Measurements from ENCODE around the gene PPP2R3A.

PPP2R3A gene

GRCh38 chr3:136194409-136195257 is 229.1 kb downstream of the PPP2R3A start:
- no peak for DNase-seq (ENCODE audit: low spot score)

- DNase-seq (ENCODE audit: low spot score), result peak; percentile 85
Measured at GRCh38 chr3:136195258-136196063, 229.9 kb downstream of the PPP2R3A start.

GRCh38 chr3:136196064-136196400 is 230.5 kb downstream of the PPP2R3A start, which contains the start of gene MSL2:
MSL2 (minus strand) TSS chr3:136196335; CDS start chr3:136195113, 1,222 bp downstream.
- no peak for DNase-seq (ENCODE audit: low spot score)

GRCh38 chr3:136196401-136197158 is 231.1 kb downstream of the PPP2R3A start:
- peak; percentile 99 for DNase-seq (ENCODE audit: low spot score)

GRCh38 chr3:136197159-136197793 is 231.7 kb downstream of the PPP2R3A start:
- DNase-seq (ENCODE audit: low spot score), result no peak
